Mucosa of rectum (tissue), 2 donors: Measurements from ENCODE around the gene PBX3.

Source experiments
- H3K27ac ChIP-seq, 2 donors: one replicate each; pipeline ENCODE4 v1.7.0; 2013; ENCODE audit warnings: inconsistent platforms in 2 of 2, low read depth in 2 of 2, low read length in 2 of 2
- H3K27me3 ChIP-seq, 2 donors: one replicate each; pipeline ENCODE4 v1.7.0; 2013; ENCODE audit warnings: low read length in 2 of 2; ENCODE audit not compliant: control insufficient read depth in 2 of 2, insufficient read depth in 2 of 2
- H3K36me3 ChIP-seq, 2 donors: one replicate each; pipeline ENCODE4 v1.7.0; 2013; ENCODE audit warnings: low read length in 2 of 2; ENCODE audit not compliant: control insufficient read depth in 2 of 2, insufficient read depth in 2 of 2
- H3K4me1 ChIP-seq, 2 donors: one replicate each; pipeline ENCODE4 v1.7.0; 2013; ENCODE audit warnings: low read length in 2 of 2, mild to moderate bottlenecking in 1 of 2; ENCODE audit not compliant: control insufficient read depth in 2 of 2, insufficient read depth in 2 of 2
- H3K4me3 ChIP-seq, 2 donors: one replicate each; pipeline ENCODE4 v1.7.0; 2013; ENCODE audit warnings: low read length in 2 of 2
- H3K9ac ChIP-seq, 2 donors: one replicate each; pipeline ENCODE4 v1.7.0; 2013; ENCODE audit warnings: low read length in 2 of 2, low read depth in 1 of 2, mild to moderate bottlenecking in 1 of 2
- H3K9me3 ChIP-seq, 2 donors: one replicate each; pipeline ENCODE4 v1.7.0; 2013; ENCODE audit warnings: low read length in 2 of 2; ENCODE audit not compliant: control insufficient read depth in 2 of 2
- donor health status: healthy.
- donor health status: Normal muscosa, but diverticular disease.

The PBX3 gene

DNA sequence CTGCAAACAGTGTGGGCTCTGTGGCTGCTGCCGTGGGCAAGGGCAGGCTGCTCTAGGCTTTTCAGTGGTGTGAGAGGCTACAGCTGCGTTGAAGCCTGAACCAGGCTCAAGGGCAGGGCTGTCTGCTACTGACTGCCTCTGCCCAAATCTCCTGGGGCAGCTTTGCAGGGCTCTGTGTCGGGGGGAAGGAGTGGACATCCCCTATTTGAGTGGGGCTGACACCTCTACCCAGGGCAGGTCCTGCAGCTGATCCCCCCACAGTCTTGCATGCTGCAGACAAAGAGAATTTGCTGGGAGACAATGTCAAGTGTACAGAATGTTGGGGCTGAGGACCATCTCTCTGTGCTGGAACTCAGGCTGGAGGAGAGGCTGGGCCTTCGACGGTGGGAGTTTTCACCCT, 240.2 kb downstream of the PBX3 start:
- Histone ChIP-seq H3K4me3 (no peak overlapping the region), H3K9ac (no peak overlapping the region), H3K9me3 (no peaks in the 10 kb centered on the region), H3K27me3 (no peaks in the 10 kb centered on the region), H3K27ac (no peak overlapping the region), H3K4me1 (no peaks in the 10 kb centered on the region), H3K36me3 (no peaks in the 10 kb centered on the region)

DNA sequence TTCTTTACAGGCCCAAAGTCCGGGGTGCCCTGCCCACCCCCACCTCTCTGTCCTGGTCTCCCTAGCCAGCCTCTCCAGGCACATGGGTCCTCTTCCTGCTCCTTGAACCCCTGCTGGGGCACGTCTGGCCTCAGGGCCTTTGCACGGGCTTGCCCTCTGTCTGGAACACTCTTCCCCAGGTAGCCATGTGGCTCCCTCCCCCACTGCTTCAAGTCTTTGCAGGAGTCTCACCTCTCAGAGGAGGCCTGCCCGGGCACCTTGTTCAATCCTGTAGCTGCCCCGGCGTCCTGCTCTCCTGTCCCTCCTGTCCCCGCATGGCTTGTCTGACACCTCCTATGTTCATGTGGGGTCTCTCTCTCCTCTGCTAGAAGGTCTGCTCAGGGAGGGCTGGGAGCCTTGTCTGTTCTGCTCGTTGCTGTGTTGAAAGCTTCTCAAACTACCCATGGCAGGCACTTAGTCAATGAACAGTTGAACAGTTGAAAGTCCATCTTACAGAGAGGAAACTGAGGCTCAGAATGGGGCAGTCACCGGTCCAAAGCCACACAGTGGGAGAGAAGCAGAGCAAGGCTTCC, 241.4 kb downstream of the PBX3 start:
- no peak overlapping the region for H3K27ac ChIP-seq
- no peaks in the 10 kb centered on the region for H3K27me3 ChIP-seq
- H3K4me3 ChIP-seq, result no peak overlapping the region
- H3K4me1 ChIP-seq, result no peaks in the 10 kb centered on the region
- H3K36me3 ChIP-seq, result no peaks in the 10 kb centered on the region
- no peaks in the 10 kb centered on the region for H3K9me3 ChIP-seq
- no peak overlapping the region for H3K9ac ChIP-seq

DNA sequence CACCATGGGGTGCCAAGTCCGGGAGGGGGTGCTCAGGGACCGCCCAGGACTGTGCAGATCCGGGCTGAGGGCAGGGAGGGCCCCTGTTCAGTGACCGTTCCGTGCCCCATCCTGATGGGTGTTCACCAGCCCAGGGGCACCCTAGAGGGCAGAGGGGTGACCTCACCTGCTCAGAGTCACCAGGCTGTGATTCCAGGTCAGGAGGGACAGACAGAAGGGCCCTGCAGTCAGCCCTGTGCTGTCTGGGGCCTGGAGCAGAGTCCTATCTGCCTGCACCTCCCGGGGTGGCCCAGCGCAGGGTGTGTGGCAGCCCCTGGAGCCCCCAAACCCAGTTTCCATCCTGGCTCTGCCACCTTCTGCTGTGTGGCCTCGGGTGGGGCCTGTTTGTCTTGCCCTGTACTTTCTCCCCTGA, 241.9 kb downstream of the PBX3 start:
- Histone ChIP-seq H3K4me1 (no peaks in the 10 kb centered on the region), H3K4me3 (no peak overlapping the region), H3K36me3 (no peaks in the 10 kb centered on the region), H3K9me3 (no peaks in the 10 kb centered on the region), H3K27me3 (no peaks in the 10 kb centered on the region), H3K9ac (no peak overlapping the region), H3K27ac (no peak overlapping the region)

GRCh38 chr9:125989524-125990180, 242.5 kb downstream of the PBX3 start:
- no peaks in the 10 kb centered on the region for H3K9me3 ChIP-seq
- no peaks in the 10 kb centered on the region for H3K4me1 ChIP-seq

GRCh38 chr9:125990186-125990792, 243.1 kb downstream of the PBX3 start:
- Histone ChIP-seq H3K4me3 (no peak overlapping the region), H3K9me3 (no peaks in the 10 kb centered on the region), H3K9ac (no peak overlapping the region), H3K36me3 (no peaks in the 10 kb centered on the region), H3K4me1 (no peaks in the 10 kb centered on the region), H3K27me3 (no peaks in the 10 kb centered on the region), H3K27ac (no peak overlapping the region)

More at GRCh38 chr9:125989524-125990180, 242.5 kb downstream of the PBX3 start:
- Histone ChIP-seq H3K36me3 (no peaks in the 10 kb centered on the region), H3K9ac (no peak overlapping the region), H3K27ac (no peak overlapping the region), H3K4me3 (no peak overlapping the region), H3K27me3 (no peaks in the 10 kb centered on the region)

DNA sequence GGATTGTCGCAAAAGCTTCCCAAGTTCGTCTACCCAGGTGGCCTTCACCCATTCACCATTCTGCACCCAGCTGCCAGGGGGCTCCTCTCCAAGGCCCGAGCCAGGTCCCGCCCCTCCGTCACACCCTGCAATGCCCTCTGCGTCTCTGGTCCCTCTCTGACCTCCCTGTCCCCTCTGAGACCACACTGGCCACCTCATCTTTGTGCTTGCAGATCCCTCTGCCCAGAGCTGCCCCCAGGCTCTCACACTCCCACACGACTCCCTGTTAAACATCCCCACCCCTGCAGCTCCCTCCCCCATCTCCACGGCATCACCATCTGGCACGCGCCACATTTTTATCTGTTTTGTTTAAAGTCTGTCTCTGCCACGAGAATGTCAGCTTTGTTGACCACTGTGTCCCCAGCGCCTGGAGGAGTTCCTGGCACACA, 243.6 kb downstream of the PBX3 start:
- Histone ChIP-seq H3K9me3 (no peaks in the 10 kb centered on the region), H3K4me1 (no peaks in the 10 kb centered on the region), H3K27ac (no peak overlapping the region), H3K9ac (no peak overlapping the region), H3K27me3 (no peaks in the 10 kb centered on the region), H3K36me3 (no peaks in the 10 kb centered on the region), H3K4me3 (no peak overlapping the region)

GRCh38 chr9:125991886-125992529, 244.8 kb downstream of the PBX3 start:
- H3K4me1 ChIP-seq, result no peaks in the 10 kb centered on the region
- H3K36me3 ChIP-seq, result no peaks in the 10 kb centered on the region
- no peaks in the 10 kb centered on the region for H3K9me3 ChIP-seq
- no peaks in the 10 kb centered on the region for H3K27me3 ChIP-seq
- H3K4me3 ChIP-seq, result no peak overlapping the region
- H3K9ac ChIP-seq, result no peak overlapping the region
- no peak overlapping the region for H3K27ac ChIP-seq

- H3K4me3 ChIP-seq, result no peak overlapping the region
Observed at GRCh38 chr9:125992557-125992956, 245.4 kb downstream of the PBX3 start.

DNA sequence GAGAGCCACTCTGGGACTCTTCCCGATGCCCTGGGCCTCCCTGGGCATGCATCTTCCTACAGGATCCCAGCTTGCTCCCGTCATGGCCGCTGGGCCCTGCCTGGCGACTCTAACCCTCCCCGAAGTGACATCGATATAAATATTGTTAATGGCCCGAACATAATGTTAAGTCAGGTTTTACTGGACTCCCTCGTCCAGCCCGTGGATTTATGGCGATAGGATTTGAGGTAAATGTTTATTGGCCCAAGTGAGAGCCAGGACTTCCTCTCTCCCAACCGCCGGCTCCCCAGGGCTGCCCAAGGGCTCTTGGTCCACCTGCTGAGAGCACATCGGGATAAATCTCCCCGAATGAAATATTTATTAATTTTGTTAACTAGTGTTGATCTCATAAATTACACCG, 246.3 kb downstream of the PBX3 start:
- H3K9ac ChIP-seq, result no peak overlapping the region
- H3K27ac ChIP-seq, result no peak overlapping the region
- no peaks in the 10 kb centered on the region for H3K4me1 ChIP-seq
- no peaks in the 10 kb centered on the region for H3K27me3 ChIP-seq
- no peak overlapping the region for H3K4me3 ChIP-seq
- H3K36me3 ChIP-seq, result no peaks in the 10 kb centered on the region
- H3K9me3 ChIP-seq, result no peaks in the 10 kb centered on the region

More at GRCh38 chr9:125992557-125992956, 245.4 kb downstream of the PBX3 start:
- H3K9ac ChIP-seq, result no peak overlapping the region
- no peaks in the 10 kb centered on the region for H3K4me1 ChIP-seq
- no peaks in the 10 kb centered on the region for H3K9me3 ChIP-seq
- no peak overlapping the region for H3K27ac ChIP-seq
- no peaks in the 10 kb centered on the region for H3K27me3 ChIP-seq
- no peaks in the 10 kb centered on the region for H3K36me3 ChIP-seq
